GM12873 (cell line): Measurements from ENCODE around the gene PGAP6.

ENCODE experiments used
- CTCF ChIP-seq: IDR thresholded peaks from 2 replicates; pipeline ENCODE4 v1.5.1; 2012; ENCODE audit warnings: low read depth, mild to moderate bottlenecking, moderate library complexity, low read length, control low read depth; ENCODE audit not compliant: insufficient read depth; ENCODE audit errors: missing control alignments

PGAP6 gene

GRCh38 chr16:351804-352520 lies 29.8 kb downstream of the PGAP6 start:
- TF ChIP-seq CTCF: no peak

GRCh38 chr16:350203-350602 lies 31.6 kb downstream of the PGAP6 start:
- TF ChIP-seq CTCF: no peak

GRCh38 chr16:349211-349610 lies 32.6 kb downstream of the PGAP6 start:
- no peak for TF ChIP-seq CTCF

- TF ChIP-seq CTCF: no peak
These were observed 34.6 kb downstream of the PGAP6 start for GRCh38 chr16:347203-347602.

- no peak for TF ChIP-seq CTCF
These were observed 35.2 kb downstream of the PGAP6 start for GRCh38 chr16:346587-346986.

- no peak for TF ChIP-seq CTCF
These were observed 36.0 kb downstream of the PGAP6 start for GRCh38 chr16:345772-346171.

- no peak for TF ChIP-seq CTCF
These were observed 39.1 kb downstream of the PGAP6 start for GRCh38 chr16:342455-343213.
